A673 (cell line): ENCODE data around the gene VPS8. TPM values are rescaled to one million over a fixed set of nuclear protein-coding genes. Genes with fewer than 3 reads are reported as not detected.

Experiments used
- BruUV-seq: library from RNA; stranded (reverse); fragments of 400-500 nt; replicated peaks from 2 replicates; lab custom pipeline; 2021; lab: Mats Ljungman, UMichigan
- CTCF ChIA-PET: fragments of 300-600 bp; sonication (Branson Sonifier 250); formaldehyde crosslinking; loops from one replicate; lab custom pipeline; 2022; ENCODE audit warnings: antibody characterized with exemption; lab: Charles Lee
- POLR2A ChIA-PET: fragments of 300-600 bp; sonication (Branson Sonifier 250); formaldehyde crosslinking; loops from one replicate; lab custom pipeline; 2022; ENCODE audit warnings: antibody characterized with exemption; ENCODE audit not compliant: low non-redundant PET; lab: Charles Lee
- DNase-seq: peaks from one replicate; pipeline ENCODE4 v3.0.0-alpha.2; 2015; ENCODE audit warnings: low spot score
- H3K27ac ChIP-seq: fragments of 200-600 bp; sonication (generic); 2 replicates; pipeline ENCODE4 v1.5.1; 2016; ENCODE audit warnings: mixed run types, low read depth, mild to moderate bottlenecking, mixed read lengths, antibody characterized with exemption, low read length; ENCODE audit not compliant: poor library complexity, severe bottlenecking
- H3K27me3 ChIP-seq: fragments of 200-600 bp; sonication (generic); replicated peaks from 2 replicates; pipeline ENCODE4 v1.6.1; 2017; ENCODE audit warnings: mixed run types, low read depth, mild to moderate bottlenecking, mixed read lengths, antibody characterized with exemption, low read length; ENCODE audit not compliant: insufficient read depth, poor library complexity
- H3K36me3 ChIP-seq: fragments of 200-600 bp; sonication (generic); 2 replicates; pipeline ENCODE4 v1.6.1; 2016; ENCODE audit warnings: mixed run types, mild to moderate bottlenecking, mixed read lengths, antibody characterized with exemption, low read length; ENCODE audit not compliant: insufficient read depth, poor library complexity, severe bottlenecking
- H3K4me1 ChIP-seq: fragments of 200-600 bp; sonication (generic); 2 replicates; pipeline ENCODE4 v1.6.1; 2017; ENCODE audit warnings: mixed run types, mild to moderate bottlenecking, mixed read lengths, antibody characterized with exemption, low read length; ENCODE audit not compliant: insufficient read depth, poor library complexity, severe bottlenecking
- H3K4me3 ChIP-seq: fragments of 200-600 bp; sonication (generic); 2 replicates; pipeline ENCODE4 v1.5.1; 2016; ENCODE audit warnings: low read depth, mixed run types, mild to moderate bottlenecking, mixed read lengths, low read length; ENCODE audit not compliant: poor library complexity, severe bottlenecking
- H3K9me3 ChIP-seq: fragments of 200-600 bp; sonication (generic); 2 replicates; pipeline ENCODE4 v1.6.1; 2016; ENCODE audit warnings: mixed run types, low read depth, mild to moderate bottlenecking, mixed read lengths, antibody characterized with exemption, low read length; ENCODE audit not compliant: poor library complexity, severe bottlenecking
- EZH2 ChIP-seq: fragments of 200-600 bp; sonication (generic); IDR thresholded peaks from 2 replicates; pipeline ENCODE4 v1.6.1; 2017; ENCODE audit warnings: borderline replicate concordance, low read depth, mild to moderate bottlenecking, mixed read lengths, antibody characterized with exemption, low read length; ENCODE audit not compliant: poor library complexity, severe bottlenecking
- intact Hi-C: fragments of 100-400 bp; cut with micrococcal nuclease; formaldehyde crosslinking; loops from one replicate; pipeline ENCODE4 v1.10.0; 2022; ENCODE audit not compliant: unreplicated experiment
- total RNA-seq: library from RNA; stranded (reverse); gene quantifications from 2 replicates; pipeline ENCODE4 v1.2.3, GENCODE V29; 2021
- TF ChIP-seq, protein P1 (sequence below): fragments of 300-800, 200-600 bp; sonication (generic); conservative IDR thresholded peaks from 2 replicates; pipeline ENCODE4 v1.5.1; 2017; ENCODE audit warnings: low read depth, mild to moderate bottlenecking, antibody characterized with exemption, low read length, moderate library complexity, mixed read lengths

VPS8 gene
- total RNA-seq, 1 experiment from 2014 or later: 42.3 TPM

DNA sequence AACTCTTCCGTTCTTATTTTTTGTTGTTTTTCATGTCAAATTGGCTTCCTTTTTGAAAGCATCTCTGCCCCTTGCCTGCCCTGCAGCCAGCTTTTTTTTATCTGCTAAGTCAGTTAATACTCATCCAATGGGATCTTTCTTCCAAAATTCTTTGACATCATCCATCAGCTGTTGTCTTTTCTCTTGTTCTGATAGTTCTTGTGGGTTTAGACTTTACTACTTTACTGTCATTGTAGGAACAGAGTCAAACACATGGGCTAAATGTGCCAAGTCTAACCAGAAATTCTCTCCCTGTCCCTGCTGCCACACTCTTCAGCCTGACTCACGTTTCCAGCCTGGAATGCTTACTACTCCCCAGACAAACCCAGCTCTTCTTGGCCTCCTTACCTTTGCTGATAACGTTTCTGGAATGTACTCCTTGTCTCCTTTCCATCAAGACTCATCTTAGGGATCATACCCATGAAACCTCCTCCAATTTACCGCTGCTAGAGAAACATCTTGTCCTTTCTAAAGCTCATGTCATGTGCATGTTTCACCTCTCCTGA is 10.7 kb upstream of the VPS8 start:
- H3K4me3 ChIP-seq: no peak overlapping the region

DNA sequence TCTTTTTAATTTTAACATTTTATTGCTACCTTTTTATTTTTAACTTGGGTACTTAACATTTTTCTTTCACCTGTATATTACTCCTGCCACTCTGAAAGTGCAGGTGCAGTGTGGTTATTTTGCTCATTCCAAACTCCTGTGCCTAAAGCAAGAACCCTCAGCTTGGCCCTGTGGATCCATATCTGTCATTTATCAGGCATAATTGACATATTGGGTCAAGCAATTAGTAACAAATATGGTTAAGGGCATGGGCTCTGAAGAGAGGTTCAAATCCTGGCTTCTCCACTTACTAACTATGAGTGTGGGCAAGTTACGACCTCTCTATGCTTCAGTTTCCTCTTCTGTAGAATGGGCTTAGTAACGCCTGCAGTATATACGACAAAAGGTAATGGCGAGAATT is 9.8 kb upstream of the VPS8 start:
- Histone ChIP-seq H3K9me3 (no peaks in the 10 kb centered on the region), H3K36me3 (no peaks in the 10 kb centered on the region), H3K4me3 (no peak overlapping the region), H3K27ac (no peak overlapping the region), H3K4me1 (no peaks in the 10 kb centered on the region), H3K27me3 (no peaks in the 10 kb centered on the region)
- no peak for TF ChIP-seq EZH2
- TF ChIP-seq, protein P1, sequence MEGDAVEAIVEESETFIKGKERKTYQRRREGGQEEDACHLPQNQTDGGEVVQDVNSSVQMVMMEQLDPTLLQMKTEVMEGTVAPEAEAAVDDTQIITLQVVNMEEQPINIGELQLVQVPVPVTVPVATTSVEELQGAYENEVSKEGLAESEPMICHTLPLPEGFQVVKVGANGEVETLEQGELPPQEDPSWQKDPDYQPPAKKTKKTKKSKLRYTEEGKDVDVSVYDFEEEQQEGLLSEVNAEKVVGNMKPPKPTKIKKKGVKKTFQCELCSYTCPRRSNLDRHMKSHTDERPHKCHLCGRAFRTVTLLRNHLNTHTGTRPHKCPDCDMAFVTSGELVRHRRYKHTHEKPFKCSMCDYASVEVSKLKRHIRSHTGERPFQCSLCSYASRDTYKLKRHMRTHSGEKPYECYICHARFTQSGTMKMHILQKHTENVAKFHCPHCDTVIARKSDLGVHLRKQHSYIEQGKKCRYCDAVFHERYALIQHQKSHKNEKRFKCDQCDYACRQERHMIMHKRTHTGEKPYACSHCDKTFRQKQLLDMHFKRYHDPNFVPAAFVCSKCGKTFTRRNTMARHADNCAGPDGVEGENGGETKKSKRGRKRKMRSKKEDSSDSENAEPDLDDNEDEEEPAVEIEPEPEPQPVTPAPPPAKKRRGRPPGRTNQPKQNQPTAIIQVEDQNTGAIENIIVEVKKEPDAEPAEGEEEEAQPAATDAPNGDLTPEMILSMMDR: no peak
- POLR2A ChIA-PET: no interaction called here
- intact Hi-C loops: no loop called here
- no peak for DNase-seq
- CTCF ChIA-PET: interaction anchor here (0.8 to 1.9 kb wide), 3 partner anchors 241 to 431 kb away, joined by 3 to 11 read pairs (median 3); partner anchors contain the start of gene EPHB3
- BruUV-seq: no TSS peak

More for the DNA sequence above, 10.7 kb upstream of the VPS8 start:
- Histone ChIP-seq H3K4me1 (no peaks in the 10 kb centered on the region), H3K9me3 (no peaks in the 10 kb centered on the region), H3K27ac (no peak overlapping the region), H3K36me3 (no peaks in the 10 kb centered on the region), H3K27me3 (no peaks in the 10 kb centered on the region)
- ChIA-PET POLR2A (no interaction called here), CTCF (interaction anchor here (1.4 to 1.9 kb wide), 2 partner anchors 240 to 430 kb away, joined by 3 to 11 read pairs; partner anchors contain the start of gene EPHB3)
- intact Hi-C loops: no loop called here
- TF ChIP-seq, protein P1: no peak
- TF ChIP-seq EZH2: no peak
- DNase-seq: no peak
- BruUV-seq: no TSS peak

DNA sequence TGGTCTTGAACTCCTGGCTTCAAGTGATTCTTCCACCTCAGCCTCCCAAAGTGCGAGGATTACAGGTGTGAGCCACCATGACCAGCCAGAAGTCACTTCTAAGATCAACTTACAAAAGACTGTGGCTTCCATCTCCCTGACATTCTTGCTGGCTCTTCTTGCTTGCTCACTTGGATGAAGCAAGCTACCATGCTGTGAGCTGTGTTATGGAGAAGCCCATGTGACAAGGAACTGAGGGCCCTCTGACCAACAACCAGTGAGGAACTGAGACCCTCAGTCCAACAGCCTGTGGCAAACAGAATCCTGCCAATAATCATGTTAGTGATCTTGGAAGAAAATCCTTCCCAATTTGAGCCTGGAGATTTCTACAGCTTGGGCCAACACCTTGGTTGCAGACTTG is 7.2 kb upstream of the VPS8 start:
- BruUV-seq: no TSS peak
- Histone ChIP-seq H3K36me3 (no peaks in the 10 kb centered on the region), H3K4me1 (no peaks in the 10 kb centered on the region), H3K4me3 (no peak overlapping the region), H3K9me3 (no peaks in the 10 kb centered on the region), H3K27me3 (no peaks in the 10 kb centered on the region), H3K27ac (no peak overlapping the region)
- TF ChIP-seq EZH2: no peak
- TF ChIP-seq, protein P1: no peak
- intact Hi-C loops: no loop called here
- CTCF ChIA-PET: interaction anchor here (1.9 kb wide), 1 partner anchor 244 kb away, joined by 14 read pairs; the partner anchor contains the start of gene EPHB3
- DNase-seq: no peak
- POLR2A ChIA-PET: no interaction called here
